K562 (cell line): Measurements from ENCODE around the gene FFAR1. TPM values are rescaled to one million over a fixed set of nuclear protein-coding genes. Genes with fewer than 3 reads are reported as not detected.

Source experiments
- ARID1B ChIP-seq: fragments of 450-650 bp; IDR thresholded peaks from 2 replicates; pipeline ENCODE4 v1.6.1; 2016; ENCODE audit warnings: antibody characterized with exemption, mild to moderate bottlenecking, inconsistent platforms
- BACH1 ChIP-seq: fragments of 200-800 bp; sonication (Bioruptor generic); IDR thresholded peaks from 2 replicates; pipeline ENCODE4 v1.6.1; 2016; ENCODE audit warnings: missing genetic modification characterization, missing compliant biosample characterization
- BRF1 ChIP-seq: IDR thresholded peaks from 3 replicates; pipeline ENCODE4 v1.6.1; 2011; ENCODE audit warnings: borderline replicate concordance, mild to moderate bottlenecking; ENCODE audit not compliant: insufficient read length; ENCODE audit errors: extremely low read depth
- DPF2 ChIP-seq: fragments of 450-650 bp; IDR thresholded peaks from 2 replicates; pipeline ENCODE4 v1.6.1; 2016
- GABPB2 ChIP-seq: fragments of 250-450 bp; sonication (Bioruptor Pico); conservative IDR thresholded peaks from 2 replicates; pipeline ENCODE4 v1.5.1; 2021; ENCODE audit warnings: mild to moderate bottlenecking
- KAT8 ChIP-seq: fragments of 450-650 bp; IDR thresholded peaks from 2 replicates; pipeline ENCODE4 v1.6.1; 2016; ENCODE audit warnings: low read depth, mild to moderate bottlenecking
- PHTF2 ChIP-seq: fragments of 250-450 bp; sonication (Bioruptor Pico); IDR thresholded peaks from 2 replicates; pipeline ENCODE4 v1.5.0; 2021; ENCODE audit warnings: mild to moderate bottlenecking
- PRMT5 ChIP-seq: sonication (generic); formaldehyde crosslinking; IDR thresholded peaks from 2 replicates; pipeline ENCODE4 v1.5.0; 2020; ENCODE audit warnings: missing genetic modification reagents
- TEAD1 ChIP-seq, 2 experiments: fragments of 450-650 bp in 1 of 2; sonication (generic) in 1 of 2; formaldehyde crosslinking; IDR thresholded peaks; 2 replicates each; pipeline versions ENCODE4 v1.4.0 to v1.8.0; 2020 to 2022; ENCODE audit warnings: mild to moderate bottlenecking in 2 of 2, missing genetic modification reagents in 1 of 2
- polyA plus RNA-seq, 8 experiments: library from polyadenylated mRNA; depleted of rRNA in 4 of 8; stranded (reverse) in 5 of 8; unstranded in 3 of 8; fragments of >200 nt; fragmentation: Nextera tagmentation in 2 of 8; fragmentation: Illumina TruSeq in 1 of 8; extraction: Ambion mirVana in 2 of 8; extraction: Trizol in 1 of 8; gene quantifications; 2 replicates each; pipeline versions ENCODE4 v1.2.1 to v1.2.3, GENCODE V29; 2011 to 2014; ENCODE audit warnings: inconsistent platforms in 1 of 8, missing spikeins in 1 of 8
- total RNA-seq, 7 experiments: library from RNA; depleted of rRNA in 6 of 7; stranded (reverse); fragments of >200 nt in 6 of 7; fragmentation: Illumina TruSeq in 2 of 7; extraction: Trizol in 2 of 7; gene quantifications; 2 replicates each; pipeline versions ENCODE4 v1.2.1 to v1.2.3, GENCODE V29; 2011 to 2021; ENCODE audit warnings: low replicate concordance in 1 of 7
- TF ChIP-seq, protein P1 (sequence below): fragments of 450-650 bp; formaldehyde crosslinking; IDR thresholded peaks from 2 replicates; pipeline ENCODE4 v1.4.0; 2020; ENCODE audit warnings: mild to moderate bottlenecking, moderate library complexity
- TF ChIP-seq, protein P2 (sequence below): sonication (generic); formaldehyde crosslinking; IDR thresholded peaks from 2 replicates; pipeline ENCODE4 v1.8.0; 2022; ENCODE audit warnings: missing genetic modification reagents, mild to moderate bottlenecking, moderate library complexity, borderline replicate concordance
- TF ChIP-seq, protein P3 (sequence below): fragments of 250-450 bp; sonication (Bioruptor Pico); IDR thresholded peaks from 2 replicates; pipeline ENCODE4 v1.4.0; 2020
- TF ChIP-seq, protein P4 (sequence below), 2 experiments: fragments of 450-650 bp; IDR thresholded peaks; 2 replicates each; pipeline ENCODE4 v1.6.1; 2016
- TF ChIP-seq, protein P5 (sequence below): sonication (generic); formaldehyde crosslinking; IDR thresholded peaks from 2 replicates; pipeline ENCODE4 v1.8.1; 2023; ENCODE audit warnings: mild to moderate bottlenecking, missing genetic modification reagents, moderate library complexity

The FFAR1 gene
- total and polyA plus RNA-seq, 9 of the 15 experiments (the other 6 are each of a cell fraction or from before 2014, with no cell fraction given), result not detected

DNA sequence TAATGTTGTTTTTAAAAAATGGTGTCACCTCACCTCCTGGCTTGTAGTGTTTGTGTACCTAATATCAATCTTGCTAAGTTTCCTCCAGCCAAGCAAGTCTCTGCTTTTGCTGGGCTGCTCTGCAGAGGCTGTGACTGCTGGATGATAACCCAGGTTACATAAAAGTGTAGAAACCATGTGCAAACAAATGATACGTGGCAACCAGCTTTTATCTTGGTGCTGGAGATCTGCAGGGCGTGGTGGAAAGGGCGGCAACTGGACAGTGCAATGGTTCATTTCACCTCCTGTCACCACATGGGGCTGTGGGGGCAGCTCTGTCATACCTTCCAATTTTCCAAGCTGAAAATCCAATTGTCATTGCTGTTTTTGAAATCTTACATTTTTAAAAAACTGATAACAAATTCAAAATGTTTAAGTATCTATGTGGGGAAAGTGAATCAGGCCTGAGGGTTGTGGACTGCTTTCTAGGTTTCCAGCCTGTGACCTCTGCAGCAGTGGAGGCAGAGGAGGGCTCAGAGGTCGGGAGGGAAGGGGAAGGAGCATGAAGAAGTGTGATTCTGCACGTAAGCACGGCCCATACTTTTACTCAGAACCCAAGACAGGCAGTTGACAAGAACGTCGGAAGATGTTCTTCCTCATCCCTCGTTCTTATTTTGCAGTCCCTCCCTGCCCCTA is 32.9 kb downstream of the FFAR1 start (continued):
- TF ChIP-seq, protein P1, sequence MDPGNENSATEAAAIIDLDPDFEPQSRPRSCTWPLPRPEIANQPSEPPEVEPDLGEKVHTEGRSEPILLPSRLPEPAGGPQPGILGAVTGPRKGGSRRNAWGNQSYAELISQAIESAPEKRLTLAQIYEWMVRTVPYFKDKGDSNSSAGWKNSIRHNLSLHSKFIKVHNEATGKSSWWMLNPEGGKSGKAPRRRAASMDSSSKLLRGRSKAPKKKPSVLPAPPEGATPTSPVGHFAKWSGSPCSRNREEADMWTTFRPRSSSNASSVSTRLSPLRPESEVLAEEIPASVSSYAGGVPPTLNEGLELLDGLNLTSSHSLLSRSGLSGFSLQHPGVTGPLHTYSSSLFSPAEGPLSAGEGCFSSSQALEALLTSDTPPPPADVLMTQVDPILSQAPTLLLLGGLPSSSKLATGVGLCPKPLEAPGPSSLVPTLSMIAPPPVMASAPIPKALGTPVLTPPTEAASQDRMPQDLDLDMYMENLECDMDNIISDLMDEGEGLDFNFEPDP (CRISPR knock-in tag), result no peak
- no peak for TF ChIP-seq BACH1 (tag)
- no peak for TF ChIP-seq BRF1
- TF ChIP-seq, protein P2, sequence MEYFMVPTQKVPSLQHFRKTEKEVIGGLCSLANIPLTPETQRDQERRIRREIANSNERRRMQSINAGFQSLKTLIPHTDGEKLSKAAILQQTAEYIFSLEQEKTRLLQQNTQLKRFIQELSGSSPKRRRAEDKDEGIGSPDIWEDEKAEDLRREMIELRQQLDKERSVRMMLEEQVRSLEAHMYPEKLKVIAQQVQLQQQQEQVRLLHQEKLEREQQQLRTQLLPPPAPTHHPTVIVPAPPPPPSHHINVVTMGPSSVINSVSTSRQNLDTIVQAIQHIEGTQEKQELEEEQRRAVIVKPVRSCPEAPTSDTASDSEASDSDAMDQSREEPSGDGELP (CRISPR knock-in tag), result peak; percentile 44
- peak; percentile 98 for TF ChIP-seq DPF2
- no peak for TF ChIP-seq PHTF2 (CRISPR knock-in tag)
- no peak for TF ChIP-seq KAT8
- TF ChIP-seq ARID1B, result peak; percentile 98
- TF ChIP-seq GABPB2 (CRISPR knock-in tag), result no peak
- peak in 1 of 2 experiments; percentile 55; a peak in 1 of 4 replicates for TF ChIP-seq TEAD1 (CRISPR knock-in tag; IDR thresholded peaks at IDR 0.05)
- TF ChIP-seq, protein P3, sequence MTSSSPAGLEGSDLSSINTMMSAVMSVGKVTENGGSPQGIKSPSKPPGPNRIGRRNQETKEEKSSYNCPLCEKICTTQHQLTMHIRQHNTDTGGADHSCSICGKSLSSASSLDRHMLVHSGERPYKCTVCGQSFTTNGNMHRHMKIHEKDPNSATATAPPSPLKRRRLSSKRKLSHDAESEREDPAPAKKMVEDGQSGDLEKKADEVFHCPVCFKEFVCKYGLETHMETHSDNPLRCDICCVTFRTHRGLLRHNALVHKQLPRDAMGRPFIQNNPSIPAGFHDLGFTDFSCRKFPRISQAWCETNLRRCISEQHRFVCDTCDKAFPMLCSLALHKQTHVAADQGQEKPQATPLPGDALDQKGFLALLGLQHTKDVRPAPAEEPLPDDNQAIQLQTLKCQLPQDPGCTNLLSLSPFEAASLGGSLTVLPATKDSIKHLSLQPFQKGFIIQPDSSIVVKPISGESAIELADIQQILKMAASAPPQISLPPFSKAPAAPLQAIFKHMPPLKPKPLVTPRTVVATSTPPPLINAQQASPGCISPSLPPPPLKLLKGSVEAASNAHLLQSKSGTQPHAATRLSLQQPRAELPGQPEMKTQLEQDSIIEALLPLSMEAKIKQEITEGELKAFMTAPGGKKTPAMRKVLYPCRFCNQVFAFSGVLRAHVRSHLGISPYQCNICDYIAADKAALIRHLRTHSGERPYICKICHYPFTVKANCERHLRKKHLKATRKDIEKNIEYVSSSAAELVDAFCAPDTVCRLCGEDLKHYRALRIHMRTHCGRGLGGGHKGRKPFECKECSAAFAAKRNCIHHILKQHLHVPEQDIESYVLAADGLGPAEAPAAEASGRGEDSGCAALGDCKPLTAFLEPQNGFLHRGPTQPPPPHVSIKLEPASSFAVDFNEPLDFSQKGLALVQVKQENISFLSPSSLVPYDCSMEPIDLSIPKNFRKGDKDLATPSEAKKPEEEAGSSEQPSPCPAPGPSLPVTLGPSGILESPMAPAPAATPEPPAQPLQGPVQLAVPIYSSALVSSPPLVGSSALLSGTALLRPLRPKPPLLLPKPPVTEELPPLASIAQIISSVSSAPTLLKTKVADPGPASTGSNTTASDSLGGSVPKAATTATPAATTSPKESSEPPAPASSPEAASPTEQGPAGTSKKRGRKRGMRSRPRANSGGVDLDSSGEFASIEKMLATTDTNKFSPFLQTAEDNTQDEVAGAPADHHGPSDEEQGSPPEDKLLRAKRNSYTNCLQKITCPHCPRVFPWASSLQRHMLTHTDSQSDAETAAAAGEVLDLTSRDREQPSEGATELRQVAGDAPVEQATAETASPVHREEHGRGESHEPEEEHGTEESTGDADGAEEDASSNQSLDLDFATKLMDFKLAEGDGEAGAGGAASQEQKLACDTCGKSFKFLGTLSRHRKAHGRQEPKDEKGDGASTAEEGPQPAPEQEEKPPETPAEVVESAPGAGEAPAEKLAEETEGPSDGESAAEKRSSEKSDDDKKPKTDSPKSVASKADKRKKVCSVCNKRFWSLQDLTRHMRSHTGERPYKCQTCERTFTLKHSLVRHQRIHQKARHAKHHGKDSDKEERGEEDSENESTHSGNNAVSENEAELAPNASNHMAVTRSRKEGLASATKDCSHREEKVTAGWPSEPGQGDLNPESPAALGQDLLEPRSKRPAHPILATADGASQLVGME (CRISPR knock-in tag), result no peak
- TF ChIP-seq, protein P4, sequence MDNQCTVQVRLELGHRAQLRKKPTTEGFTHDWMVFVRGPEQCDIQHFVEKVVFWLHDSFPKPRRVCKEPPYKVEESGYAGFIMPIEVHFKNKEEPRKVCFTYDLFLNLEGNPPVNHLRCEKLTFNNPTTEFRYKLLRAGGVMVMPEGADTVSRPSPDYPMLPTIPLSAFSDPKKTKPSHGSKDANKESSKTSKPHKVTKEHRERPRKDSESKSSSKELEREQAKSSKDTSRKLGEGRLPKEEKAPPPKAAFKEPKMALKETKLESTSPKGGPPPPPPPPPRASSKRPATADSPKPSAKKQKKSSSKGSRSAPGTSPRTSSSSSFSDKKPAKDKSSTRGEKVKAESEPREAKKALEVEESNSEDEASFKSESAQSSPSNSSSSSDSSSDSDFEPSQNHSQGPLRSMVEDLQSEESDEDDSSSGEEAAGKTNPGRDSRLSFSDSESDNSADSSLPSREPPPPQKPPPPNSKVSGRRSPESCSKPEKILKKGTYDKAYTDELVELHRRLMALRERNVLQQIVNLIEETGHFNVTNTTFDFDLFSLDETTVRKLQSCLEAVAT (IDR thresholded peaks at IDR 0.05), result peak in 1 of 2 experiments; percentile 13; a peak in 1 of 4 replicates
- TF ChIP-seq PRMT5, result no peak
- TF ChIP-seq, protein P5, sequence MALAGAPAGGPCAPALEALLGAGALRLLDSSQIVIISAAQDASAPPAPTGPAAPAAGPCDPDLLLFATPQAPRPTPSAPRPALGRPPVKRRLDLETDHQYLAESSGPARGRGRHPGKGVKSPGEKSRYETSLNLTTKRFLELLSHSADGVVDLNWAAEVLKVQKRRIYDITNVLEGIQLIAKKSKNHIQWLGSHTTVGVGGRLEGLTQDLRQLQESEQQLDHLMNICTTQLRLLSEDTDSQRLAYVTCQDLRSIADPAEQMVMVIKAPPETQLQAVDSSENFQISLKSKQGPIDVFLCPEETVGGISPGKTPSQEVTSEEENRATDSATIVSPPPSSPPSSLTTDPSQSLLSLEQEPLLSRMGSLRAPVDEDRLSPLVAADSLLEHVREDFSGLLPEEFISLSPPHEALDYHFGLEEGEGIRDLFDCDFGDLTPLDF (CRISPR knock-in tag), result peak; percentile 77
